KMS-11 (cell line): Measurements from ENCODE around the gene IFITM5.

Experiments used
- H2AFZ ChIP-seq: fragments of 200-600 bp; sonication (generic); 2 replicates; pipeline ENCODE4 v1.6.1; 2016; ENCODE audit warnings: antibody characterized with exemption, mixed run types, low read depth
- H3K27ac ChIP-seq: fragments of 200-600 bp; sonication (generic); 2 replicates; pipeline ENCODE4 v1.6.1; 2016; ENCODE audit warnings: mild to moderate bottlenecking, mixed run types
- H3K27me3 ChIP-seq: fragments of 200-600 bp; sonication (generic); 2 replicates; pipeline ENCODE4 v1.6.1; 2017; ENCODE audit warnings: mild to moderate bottlenecking, low read depth, mixed run types, moderate library complexity; ENCODE audit not compliant: insufficient read depth
- H3K36me3 ChIP-seq: fragments of 200-600 bp; sonication (generic); 2 replicates; pipeline ENCODE4 v1.6.1; 2017; ENCODE audit warnings: mild to moderate bottlenecking, mixed run types; ENCODE audit not compliant: insufficient read depth
- H3K4me1 ChIP-seq: fragments of 200-600 bp; sonication (generic); 2 replicates; pipeline ENCODE4 v1.6.1; 2016; ENCODE audit warnings: mild to moderate bottlenecking, low read depth, mixed run types; ENCODE audit not compliant: poor library complexity, severe bottlenecking
- H3K4me2 ChIP-seq: fragments of 200-600 bp; sonication (generic); 2 replicates; pipeline ENCODE4 v1.7.0; 2016; ENCODE audit warnings: mild to moderate bottlenecking, mixed run types
- H3K4me3 ChIP-seq: fragments of 200-600 bp; sonication (generic); IDR thresholded peaks from 2 replicates; pipeline ENCODE4 v1.6.1; 2017; ENCODE audit warnings: low read depth, low read length, mixed read lengths; ENCODE audit not compliant: insufficient read depth
- H3K79me2 ChIP-seq: fragments of 200-600 bp; sonication (generic); 2 replicates; pipeline ENCODE4 v1.6.1; 2016; ENCODE audit warnings: low read depth, mixed run types; ENCODE audit not compliant: insufficient read depth
- H3K9ac ChIP-seq: fragments of 200-600 bp; sonication (generic); 2 replicates; pipeline ENCODE4 v1.6.1; 2016; ENCODE audit warnings: mild to moderate bottlenecking, mixed run types
- H4K20me1 ChIP-seq: fragments of 200-600 bp; sonication (generic); 2 replicates; pipeline ENCODE4 v1.6.1; 2016; ENCODE audit warnings: mild to moderate bottlenecking, mixed run types; ENCODE audit not compliant: insufficient read depth
- CTCF ChIP-seq: fragments of 200-600 bp; sonication (generic); conservative IDR thresholded peaks from 2 replicates; pipeline ENCODE4 v1.6.1; 2017; ENCODE audit warnings: low read depth, mild to moderate bottlenecking, antibody characterized with exemption, low read length, moderate library complexity, mixed read lengths

IFITM5 gene

GRCh38 chr11:257766-258493, 41.4 kb downstream of the IFITM5 start:
- H3K9ac ChIP-seq = no peak overlapping the region
- H3K27me3 ChIP-seq = no peaks in the 10 kb centered on the region
- no peaks in the 10 kb centered on the region for H3K36me3 ChIP-seq
- no peak for TF ChIP-seq CTCF
- H3K4me1 ChIP-seq = no peaks in the 10 kb centered on the region
- H2AFZ ChIP-seq = no peak overlapping the region
- H3K27ac ChIP-seq = no peak overlapping the region
- no peaks in the 10 kb centered on the region for H4K20me1 ChIP-seq
- H3K79me2 ChIP-seq = no peaks in the 10 kb centered on the region
- H3K4me2 ChIP-seq = no peak overlapping the region
- no peak overlapping the region for H3K4me3 ChIP-seq

GRCh38 chr11:256952-257737, 42.2 kb downstream of the IFITM5 start:
- no peaks in the 10 kb centered on the region for H3K4me1 ChIP-seq
- no peak overlapping the region for H3K4me2 ChIP-seq
- no peak overlapping the region for H3K4me3 ChIP-seq
- no peaks in the 10 kb centered on the region for H3K79me2 ChIP-seq
- no peaks in the 10 kb centered on the region for H4K20me1 ChIP-seq
- H3K36me3 ChIP-seq = no peaks in the 10 kb centered on the region
- no peak for TF ChIP-seq CTCF
- no peak overlapping the region for H3K27ac ChIP-seq
- H3K27me3 ChIP-seq = no peaks in the 10 kb centered on the region
- no peak overlapping the region for H2AFZ ChIP-seq
- no peak overlapping the region for H3K9ac ChIP-seq

- Histone ChIP-seq H3K79me2 (no peaks in the 10 kb centered on the region), H3K36me3 (no peaks in the 10 kb centered on the region), H2AFZ (no peak overlapping the region), H3K27me3 (no peaks in the 10 kb centered on the region), H4K20me1 (no peaks in the 10 kb centered on the region), H3K4me1 (no peaks in the 10 kb centered on the region), H3K4me3 (no peak overlapping the region), H3K27ac (no peak overlapping the region), H3K4me2 (no peak overlapping the region), H3K9ac (no peak overlapping the region)
- no peak for TF ChIP-seq CTCF
These were observed 43.5 kb downstream of the IFITM5 start for GRCh38 chr11:255816-256215.

GRCh38 chr11:255176-255575, 44.1 kb downstream of the IFITM5 start:
- Histone ChIP-seq H3K4me3 (no peak overlapping the region), H3K4me1 (no peaks in the 10 kb centered on the region)

More at GRCh38 chr11:255176-255575, 44.1 kb downstream of the IFITM5 start:
- H3K36me3 ChIP-seq = no peaks in the 10 kb centered on the region
- H3K4me2 ChIP-seq = no peak overlapping the region
- H3K9ac ChIP-seq = no peak overlapping the region
- no peak overlapping the region for H2AFZ ChIP-seq
- no peaks in the 10 kb centered on the region for H3K79me2 ChIP-seq
- no peak for TF ChIP-seq CTCF
- H4K20me1 ChIP-seq = no peaks in the 10 kb centered on the region
- no peak overlapping the region for H3K27ac ChIP-seq
- no peaks in the 10 kb centered on the region for H3K27me3 ChIP-seq
